SJSA1 (cell line): Measurements from ENCODE around the gene GLRX3. TPM values are rescaled to one million over a fixed set of nuclear protein-coding genes. Genes with fewer than 3 reads are reported as not detected.
"Not testable (repeated sequence)": the region's sequence is repeated elsewhere in the genome, so short reads cannot be mapped to it uniquely, and the experiment has no call there.

Experiments used
- DNase-seq, 2 experiments: peaks; one replicate each; pipeline ENCODE4 v3.0.0-alpha.2; 2015 to 2020; ENCODE audit warnings: low spot score in 2 of 2, low read depth in 1 of 2
- H3K27ac ChIP-seq: fragments of 250-450 bp; sonication (Bioruptor Pico); 2 replicates; pipeline ENCODE4 v1.5.1; 2020; ENCODE audit warnings: mild to moderate bottlenecking, moderate library complexity
- H3K27me3 ChIP-seq: fragments of 250-450 bp; sonication (Bioruptor Pico); replicated peaks from 2 replicates; pipeline ENCODE4 v1.5.1; 2020; ENCODE audit warnings: mild to moderate bottlenecking, moderate library complexity
- H3K36me3 ChIP-seq: fragments of 250-450 bp; sonication (Bioruptor Pico); 2 replicates; pipeline ENCODE4 v1.5.1; 2020; ENCODE audit warnings: mild to moderate bottlenecking
- H3K4me1 ChIP-seq: fragments of 250-450 bp; sonication (Bioruptor Pico); replicated peaks from 2 replicates; pipeline ENCODE4 v1.6.1; 2021; ENCODE audit warnings: mild to moderate bottlenecking
- H3K4me3 ChIP-seq: fragments of 250-450 bp; sonication (Bioruptor Pico); 2 replicates; pipeline ENCODE4 v1.5.1; 2020; ENCODE audit warnings: mild to moderate bottlenecking
- H3K9me3 ChIP-seq: fragments of 250-450 bp; sonication (Bioruptor Pico); replicated peaks from 2 replicates; pipeline ENCODE4 v1.5.1; 2020; ENCODE audit warnings: mild to moderate bottlenecking
- total RNA-seq: library from RNA; depleted of rRNA; stranded (reverse); fragments of >200 nt; shearing (Covaris generic); gene quantifications from 2 replicates; pipeline ENCODE4 v1.2.3, GENCODE V29; 2014

The GLRX3 gene
- total RNA-seq, 1 experiment from 2014 or later: 221 TPM

- Histone ChIP-seq H3K36me3 (no peaks in the 10 kb centered on the region), H3K27ac (no peak overlapping the region), H3K27me3 (no peaks in the 10 kb centered on the region)
Observed at GRCh38 chr10:130196511-130197487, 60.6 kb downstream of the GLRX3 start.

GRCh38 chr10:130198651-130199050 lies 62.5 kb downstream of the GLRX3 start:
- Histone ChIP-seq H3K36me3 (no peaks in the 10 kb centered on the region), H3K27me3 (no peaks in the 10 kb centered on the region), H3K4me3 (no peak overlapping the region), H3K27ac (no peak overlapping the region), H3K9me3 (no peaks in the 10 kb centered on the region), H3K4me1 (no peaks in the 10 kb centered on the region)
- no peak for DNase-seq

More at GRCh38 chr10:130196511-130197487, 60.6 kb downstream of the GLRX3 start:
- Histone ChIP-seq H3K4me1 (no peaks in the 10 kb centered on the region), H3K9me3 (no peaks in the 10 kb centered on the region), H3K4me3 (no peak overlapping the region)
- no peak for DNase-seq

GRCh38 chr10:130200179-130201042 lies 64.2 kb downstream of the GLRX3 start:
- no peak overlapping the region for H3K27ac ChIP-seq
- no peaks in the 10 kb centered on the region for H3K4me1 ChIP-seq
- H3K4me3 ChIP-seq: no peak overlapping the region
- 0 out of 2 replicates have a peak, but pooled peaks cover 3% of the 10 kb centered on the region for H3K27me3 ChIP-seq
- no peaks in the 10 kb centered on the region for H3K36me3 ChIP-seq
- H3K9me3 ChIP-seq: no peaks in the 10 kb centered on the region
- DNase-seq: no peak

- Histone ChIP-seq H3K27me3 (0 out of 2 replicates have a peak, but pooled peaks cover 3% of the 10 kb centered on the region), H3K4me1 (no peaks in the 10 kb centered on the region), H3K36me3 (no peaks in the 10 kb centered on the region), H3K27ac (no peak overlapping the region), H3K9me3 (no peaks in the 10 kb centered on the region), H3K4me3 (no peak overlapping the region)
- no peak for DNase-seq
Observed at GRCh38 chr10:130201043-130201380, 64.8 kb downstream of the GLRX3 start.

- not testable (repeated sequence) for H3K27me3 ChIP-seq, DNase-seq, H3K9me3 ChIP-seq, H3K27ac ChIP-seq, H3K4me3 ChIP-seq, H3K4me1 ChIP-seq, H3K36me3 ChIP-seq
Observed at GRCh38 chr10:130202150-130202549, 66.0 kb downstream of the GLRX3 start.

- H3K36me3 ChIP-seq: no peaks in the 10 kb centered on the region
- 0 out of 2 replicates have a peak, but pooled peaks cover 3% of the 10 kb centered on the region for H3K27me3 ChIP-seq
- H3K4me3 ChIP-seq: no peak overlapping the region
- no peaks in the 10 kb centered on the region for H3K9me3 ChIP-seq
- no peak overlapping the region for H3K27ac ChIP-seq
- no peaks in the 10 kb centered on the region for H3K4me1 ChIP-seq
- DNase-seq: no peak
Observed at GRCh38 chr10:130202984-130203621, 66.9 kb downstream of the GLRX3 start.

- Histone ChIP-seq H3K4me3 (no peak overlapping the region), H3K36me3 (no peaks in the 10 kb centered on the region), H3K27me3 (0 out of 2 replicates have a peak, but pooled peaks cover 3% of the 10 kb centered on the region), H3K4me1 (no peaks in the 10 kb centered on the region), H3K27ac (no peak overlapping the region), H3K9me3 (no peaks in the 10 kb centered on the region)
- DNase-seq: no peak
Observed at GRCh38 chr10:130203626-130204025, 67.4 kb downstream of the GLRX3 start.

GRCh38 chr10:130206216-130206737 lies 70.1 kb downstream of the GLRX3 start:
- H3K9me3 ChIP-seq: no peaks in the 10 kb centered on the region
- H3K4me3 ChIP-seq: no peak overlapping the region
- H3K27me3 ChIP-seq: 0 out of 2 replicates have a peak, but pooled peaks cover 3% of the 10 kb centered on the region
- no peaks in the 10 kb centered on the region for H3K4me1 ChIP-seq
- no peak overlapping the region for H3K27ac ChIP-seq
- H3K36me3 ChIP-seq: no peaks in the 10 kb centered on the region
- DNase-seq: no peak

- Histone ChIP-seq H3K36me3 (no peaks in the 10 kb centered on the region), H3K4me1 (no peaks in the 10 kb centered on the region), H3K27me3 (0 out of 2 replicates have a peak, but pooled peaks cover 3% of the 10 kb centered on the region), H3K9me3 (no peaks in the 10 kb centered on the region), H3K4me3 (no peak overlapping the region), H3K27ac (no peak overlapping the region)
- no peak for DNase-seq
Observed at GRCh38 chr10:130207205-130207604, 71.0 kb downstream of the GLRX3 start.

GRCh38 chr10:130208807-130209206 lies 72.6 kb downstream of the GLRX3 start:
- H3K27me3 ChIP-seq: 0 out of 2 replicates have a peak, but pooled peaks cover 3% of the 10 kb centered on the region
- no peaks in the 10 kb centered on the region for H3K4me1 ChIP-seq
- no peak for DNase-seq
- H3K27ac ChIP-seq: no peak overlapping the region
- H3K36me3 ChIP-seq: no peaks in the 10 kb centered on the region
- H3K4me3 ChIP-seq: no peak overlapping the region
- H3K9me3 ChIP-seq: no peaks in the 10 kb centered on the region

- no peaks in the 10 kb centered on the region for H3K9me3 ChIP-seq
- H3K27me3 ChIP-seq: no peaks in the 10 kb centered on the region
- DNase-seq: no peak
- no peak overlapping the region for H3K4me3 ChIP-seq
- no peak overlapping the region for H3K27ac ChIP-seq
- H3K4me1 ChIP-seq: no peaks in the 10 kb centered on the region
- H3K36me3 ChIP-seq: no peaks in the 10 kb centered on the region
Observed at GRCh38 chr10:130212746-130213145, 76.6 kb downstream of the GLRX3 start.

- no peak overlapping the region for H3K27ac ChIP-seq
- no peaks in the 10 kb centered on the region for H3K27me3 ChIP-seq
- H3K4me1 ChIP-seq: no peaks in the 10 kb centered on the region
- H3K9me3 ChIP-seq: no peaks in the 10 kb centered on the region
- no peaks in the 10 kb centered on the region for H3K36me3 ChIP-seq
- no peak overlapping the region for H3K4me3 ChIP-seq
- DNase-seq: no peak
Observed at GRCh38 chr10:130213286-130214080, 77.3 kb downstream of the GLRX3 start.

GRCh38 chr10:130214431-130214830 lies 78.2 kb downstream of the GLRX3 start:
- Histone ChIP-seq H3K4me3 (no peak overlapping the region), H3K4me1 (no peaks in the 10 kb centered on the region), H3K27me3 (no peaks in the 10 kb centered on the region), H3K36me3 (no peaks in the 10 kb centered on the region), H3K9me3 (no peaks in the 10 kb centered on the region), H3K27ac (no peak overlapping the region)
- DNase-seq: no peak
